IPS-20b (cell line): ENCODE data around the gene KDELR1.

Source experiments
- H3K27ac ChIP-seq: one replicate; pipeline ENCODE4 v1.5.1; 2013; ENCODE audit warnings: low read length
- H3K27me3 ChIP-seq: 2 replicates; pipeline ENCODE4 v1.6.1; 2013; ENCODE audit warnings: mild to moderate bottlenecking, low read length, inconsistent platforms; ENCODE audit not compliant: insufficient read depth
- H3K36me3 ChIP-seq: 2 replicates; pipeline ENCODE4 v1.6.1; 2013; ENCODE audit warnings: low read depth, mild to moderate bottlenecking, inconsistent platforms, low read length, moderate library complexity; ENCODE audit not compliant: insufficient read depth
- H3K4me1 ChIP-seq: 2 replicates; pipeline ENCODE4 v1.6.1; 2013; ENCODE audit warnings: mild to moderate bottlenecking, control low read depth, inconsistent platforms, low read length, moderate library complexity; ENCODE audit not compliant: insufficient read depth
- H3K4me3 ChIP-seq: 2 replicates; pipeline ENCODE4 v1.5.1; 2013; ENCODE audit warnings: mild to moderate bottlenecking, low read length, inconsistent platforms
- H3K9ac ChIP-seq: 2 replicates; pipeline ENCODE4 v1.6.1; 2013; ENCODE audit warnings: low read depth, mild to moderate bottlenecking, inconsistent platforms, low read length, moderate library complexity
- H3K9me3 ChIP-seq: 2 replicates; pipeline ENCODE4 v1.6.1; 2013; ENCODE audit warnings: mild to moderate bottlenecking, low read depth, low read length, inconsistent platforms; ENCODE audit not compliant: insufficient read depth

Gene KDELR1

GRCh38 chr19:48364598-48365348, 26.6 kb downstream of the KDELR1 start:
- Histone ChIP-seq H3K36me3 (no peaks in the 10 kb centered on the region), H3K9me3 (no peaks in the 10 kb centered on the region), H3K27me3 (peaks cover 6% of the 10 kb centered on the region; the same call in 1 of the 2 replicates), H3K4me1 (peaks cover 3% of the 10 kb centered on the region; the same call in 1 of the 2 replicates), H3K27ac (peak overlapping the region; percentile 34), H3K4me3 (peak overlapping the region; percentile 69; the same call in 1 of the 2 replicates), H3K9ac (peak overlapping the region; percentile 85; the same call in 1 of the 2 replicates)

- Histone ChIP-seq H3K27ac (peak within 1 kb of the TSS; percentile 75), H3K9me3 (no peaks in the 10 kb centered on the region), H3K36me3 (no peaks in the 10 kb centered on the region), H3K4me1 (peaks cover 3% of the 10 kb centered on the region; the same call in 1 of the 2 replicates), H3K9ac (peak within 1 kb of the TSS; percentile 91), H3K27me3 (peaks cover 6% of the 10 kb centered on the region; the same call in 1 of the 2 replicates), H3K4me3 (peak within 1 kb of the TSS; percentile 82)
These were observed 27.3 kb downstream of the KDELR1 start, which contains the start of the genes SYNGR4 and TMEM143 for GRCh38 chr19:48363810-48364597. Gene SYNGR4 (plus strand): TSS chr19:48364367. CDS start chr19:48365843, 1,476 bp downstream. Gene TMEM143 (minus strand): TSS chr19:48363940. CDS start chr19:48363920, 20 bp downstream.

GRCh38 chr19:48363500-48363809, 27.9 kb downstream of the KDELR1 start:
- Histone ChIP-seq H3K9ac (peak overlapping the region; percentile 91), H3K4me3 (peak overlapping the region; percentile 82)

GRCh38 chr19:48362716-48363499, 28.4 kb downstream of the KDELR1 start:
- Histone ChIP-seq H3K9ac (peak overlapping the region; percentile 91), H3K9me3 (no peaks in the 10 kb centered on the region), H3K4me1 (peaks cover 3% of the 10 kb centered on the region; the same call in 1 of the 2 replicates), H3K36me3 (no peaks in the 10 kb centered on the region), H3K27me3 (peaks cover 6% of the 10 kb centered on the region; the same call in 1 of the 2 replicates), H3K27ac (peak overlapping the region; percentile 75), H3K4me3 (peak overlapping the region; percentile 82)

More at GRCh38 chr19:48363500-48363809, 27.9 kb downstream of the KDELR1 start:
- Histone ChIP-seq H3K9me3 (no peaks in the 10 kb centered on the region), H3K27ac (peak overlapping the region; percentile 75), H3K36me3 (no peaks in the 10 kb centered on the region), H3K4me1 (peaks cover 3% of the 10 kb centered on the region; the same call in 1 of the 2 replicates), H3K27me3 (peaks cover 6% of the 10 kb centered on the region; the same call in 1 of the 2 replicates)

GRCh38 chr19:48361912-48362311, 29.4 kb downstream of the KDELR1 start:
- Histone ChIP-seq H3K4me3 (no peak overlapping the region), H3K27ac (no peak overlapping the region), H3K27me3 (peaks cover 6% of the 10 kb centered on the region; the same call in 1 of the 2 replicates), H3K9me3 (no peaks in the 10 kb centered on the region), H3K36me3 (no peaks in the 10 kb centered on the region), H3K4me1 (peaks cover 3% of the 10 kb centered on the region; the same call in 1 of the 2 replicates), H3K9ac (no peak overlapping the region)

GRCh38 chr19:48359123-48359522, 32.2 kb downstream of the KDELR1 start:
- Histone ChIP-seq H3K4me3 (no peak overlapping the region), H3K27me3 (no peaks in the 10 kb centered on the region), H3K4me1 (no peaks in the 10 kb centered on the region), H3K27ac (no peak overlapping the region), H3K36me3 (no peaks in the 10 kb centered on the region), H3K9me3 (no peaks in the 10 kb centered on the region), H3K9ac (no peak overlapping the region)

GRCh38 chr19:48355365-48355954, 35.9 kb downstream of the KDELR1 start:
- no peak overlapping the region for H3K9ac ChIP-seq
- no peaks in the 10 kb centered on the region for H3K4me1 ChIP-seq
- no peaks in the 10 kb centered on the region for H3K27me3 ChIP-seq
- no peaks in the 10 kb centered on the region for H3K9me3 ChIP-seq
- H3K4me3 ChIP-seq: no peak overlapping the region
- H3K27ac ChIP-seq: no peak overlapping the region
- H3K36me3 ChIP-seq: no peaks in the 10 kb centered on the region

GRCh38 chr19:48354332-48354992, 36.9 kb downstream of the KDELR1 start:
- Histone ChIP-seq H3K9me3 (no peaks in the 10 kb centered on the region), H3K27me3 (no peaks in the 10 kb centered on the region), H3K27ac (no peak overlapping the region)

GRCh38 chr19:48353677-48354076, 37.7 kb downstream of the KDELR1 start:
- H3K9me3 ChIP-seq: no peaks in the 10 kb centered on the region
- no peaks in the 10 kb centered on the region for H3K27me3 ChIP-seq
- H3K36me3 ChIP-seq: no peaks in the 10 kb centered on the region
- no peaks in the 10 kb centered on the region for H3K4me1 ChIP-seq
- no peak overlapping the region for H3K4me3 ChIP-seq
- no peak overlapping the region for H3K27ac ChIP-seq
- no peak overlapping the region for H3K9ac ChIP-seq

More at GRCh38 chr19:48354332-48354992, 36.9 kb downstream of the KDELR1 start:
- no peak overlapping the region for H3K4me3 ChIP-seq
- no peak overlapping the region for H3K9ac ChIP-seq
- H3K36me3 ChIP-seq: no peaks in the 10 kb centered on the region
- H3K4me1 ChIP-seq: no peaks in the 10 kb centered on the region

GRCh38 chr19:48351341-48351752, 40.0 kb downstream of the KDELR1 start:
- Histone ChIP-seq H3K9ac (no peak overlapping the region), H3K36me3 (no peaks in the 10 kb centered on the region), H3K9me3 (no peaks in the 10 kb centered on the region), H3K4me3 (no peak overlapping the region), H3K27me3 (no peaks in the 10 kb centered on the region), H3K4me1 (no peaks in the 10 kb centered on the region), H3K27ac (no peak overlapping the region)
